COLO668 (cell line): Measurements from ENCODE around the gene ZNF346.

Source experiments
- DNase-seq: peaks from one replicate; lab custom pipeline; 2025; ENCODE audit not compliant: unreplicated experiment; lab: John Stamatoyannopoulos, UW

The ZNF346 gene

GRCh38 chr5:177093803-177094202 is 71.3 kb downstream of the ZNF346 start:
- DNase-seq, result no peak

GRCh38 chr5:177094224-177095087 is 72.0 kb downstream of the ZNF346 start:
- DNase-seq, result no peak

GRCh38 chr5:177095088-177095669 is 72.7 kb downstream of the ZNF346 start:
- DNase-seq, result no peak

GRCh38 chr5:177096162-177097015 is 73.9 kb downstream of the ZNF346 start:
- DNase-seq, result no peak

- no peak for DNase-seq
These were observed 74.8 kb downstream of the ZNF346 start for GRCh38 chr5:177097016-177097985.

- no peak for DNase-seq
These were observed 75.6 kb downstream of the ZNF346 start for GRCh38 chr5:177098120-177098469.

GRCh38 chr5:177098470-177099141 is 76.1 kb downstream of the ZNF346 start:
- peak; percentile 42 for DNase-seq

GRCh38 chr5:177099422-177100093 is 77.1 kb downstream of the ZNF346 start:
- DNase-seq, result peak; percentile 71

- no peak for DNase-seq
These were observed 78.2 kb downstream of the ZNF346 start for GRCh38 chr5:177100714-177101121.

- DNase-seq, result peak; percentile 16
These were observed 81.2 kb downstream of the ZNF346 start for GRCh38 chr5:177103523-177104253.

GRCh38 chr5:177105691-177106476 is 83.4 kb downstream of the ZNF346 start:
- DNase-seq, result no peak

GRCh38 chr5:177107159-177107558 is 84.7 kb downstream of the ZNF346 start:
- no peak for DNase-seq

GRCh38 chr5:177109810-177110209 is 87.3 kb downstream of the ZNF346 start:
- DNase-seq, result no peak

GRCh38 chr5:177111720-177112394 is 89.4 kb downstream of the ZNF346 start:
- peak; percentile 37 for DNase-seq

GRCh38 chr5:177112589-177113220 is 90.2 kb downstream of the ZNF346 start:
- DNase-seq, result no peak

- DNase-seq, result peak; percentile 48
These were observed 91.3 kb downstream of the ZNF346 start for GRCh38 chr5:177113566-177114424.
